OCI-LY3 (cell line): ENCODE data around the gene MIER1.
"Not testable (repeated sequence)": the region's sequence is repeated elsewhere in the genome, so short reads cannot be mapped to it uniquely, and the experiment has no call there.

Experiments used
- H2AFZ ChIP-seq: fragments of 200-600, 300-600 bp; shearing (Covaris generic); 2 replicates; pipeline ENCODE4 v1.6.0; 2014; ENCODE audit warnings: antibody characterized with exemption, low read depth, low read length
- H3K27ac ChIP-seq: fragments of 200-600, 300-600 bp; sonication (generic); 2 replicates; pipeline ENCODE4 v1.5.1; 2014; ENCODE audit warnings: mild to moderate bottlenecking, low read length, moderate library complexity, mixed read lengths
- H3K27me3 ChIP-seq: fragments of 200-600, 300-600 bp; sonication (generic); 2 replicates; pipeline ENCODE4 v1.6.1; 2014; ENCODE audit warnings: low read depth, low read length, mixed read lengths
- H3K36me3 ChIP-seq: fragments of 200-600, 300-600 bp; sonication (generic); replicated peaks from 2 replicates; pipeline ENCODE3; 2014; ENCODE audit warnings: low read depth, low read length, mixed read lengths
- H3K4me1 ChIP-seq: fragments of 300-600, 200-600 bp; sonication (generic); 2 replicates; pipeline ENCODE4 v1.6.1; 2014; ENCODE audit warnings: low read length, mixed read lengths
- H3K4me2 ChIP-seq: fragments of 200-600, 300-600 bp; sonication (generic); 2 replicates; pipeline ENCODE4 v1.6.1; 2014; ENCODE audit warnings: low read length, mixed read lengths
- H3K4me3 ChIP-seq: fragments of 300-600, 200-600 bp; sonication (generic); 2 replicates; pipeline ENCODE4 v1.5.1; 2014; ENCODE audit warnings: antibody characterized with exemption, mild to moderate bottlenecking, low read length, moderate library complexity
- H3K79me2 ChIP-seq: fragments of 300-600, 200-600 bp; shearing (Covaris generic); 2 replicates; pipeline ENCODE4 v1.6.1; 2014; ENCODE audit warnings: mild to moderate bottlenecking, low read length, mixed read lengths
- H3K9ac ChIP-seq: fragments of 300-600, 200-600 bp; shearing (Covaris generic); 2 replicates; pipeline ENCODE4 v1.6.0; 2014; ENCODE audit warnings: mild to moderate bottlenecking, low read length, moderate library complexity
- H3K9me3 ChIP-seq: fragments of 200-600, 300-600 bp; shearing (Covaris generic); 2 replicates; pipeline ENCODE4 v1.6.1; 2014; ENCODE audit warnings: low read length, mixed read lengths; ENCODE audit not compliant: insufficient read depth
- H4K20me1 ChIP-seq: fragments of 200-600, 300-600 bp; sonication (generic); 2 replicates; pipeline ENCODE4 v1.6.1; 2016; ENCODE audit warnings: low read length, mixed read lengths; ENCODE audit not compliant: insufficient read depth
- EZH2phosphoT487 ChIP-seq: fragments of 200-600 bp; shearing (Covaris generic); IDR thresholded peaks from 2 replicates; pipeline ENCODE4 v1.6.1; 2018; ENCODE audit warnings: antibody characterized with exemption, mixed run types, low read depth
- TF ChIP-seq, protein P1 (sequence below): fragments of 200-600, 300-600 bp; sonication (generic); IDR thresholded peaks from 2 replicates; pipeline ENCODE4 v1.5.1; 2014; ENCODE audit warnings: antibody characterized with exemption, low read length, low read depth

Gene MIER1

DNA sequence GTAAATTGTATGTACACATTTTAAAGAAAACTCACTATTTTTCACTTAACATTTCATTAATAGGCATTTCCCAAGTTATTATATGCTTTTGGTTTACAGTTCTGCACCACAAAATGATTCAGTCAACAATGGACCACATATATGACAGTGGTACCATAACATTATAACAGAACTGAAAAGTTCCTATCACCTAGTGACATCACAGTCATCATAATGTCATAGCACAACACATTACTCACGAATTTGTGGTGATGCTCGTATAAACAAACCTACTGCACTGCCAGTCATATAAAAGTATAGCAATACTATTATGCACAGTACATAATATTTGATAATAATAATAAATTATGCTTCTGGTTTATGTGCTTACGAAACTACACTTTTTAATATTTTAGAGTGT, 31.1 kb upstream of the MIER1 start:
- H3K4me1 ChIP-seq: no peaks in the 10 kb centered on the region
- no peaks in the 10 kb centered on the region for H3K9me3 ChIP-seq
- H2AFZ ChIP-seq: no peak overlapping the region
- no peaks in the 10 kb centered on the region for H3K79me2 ChIP-seq
- H3K9ac ChIP-seq: no peak overlapping the region
- H3K27ac ChIP-seq: no peak overlapping the region
- H3K4me2 ChIP-seq: no peak overlapping the region
- TF ChIP-seq EZH2phosphoT487: no peak
- TF ChIP-seq, protein P1, sequence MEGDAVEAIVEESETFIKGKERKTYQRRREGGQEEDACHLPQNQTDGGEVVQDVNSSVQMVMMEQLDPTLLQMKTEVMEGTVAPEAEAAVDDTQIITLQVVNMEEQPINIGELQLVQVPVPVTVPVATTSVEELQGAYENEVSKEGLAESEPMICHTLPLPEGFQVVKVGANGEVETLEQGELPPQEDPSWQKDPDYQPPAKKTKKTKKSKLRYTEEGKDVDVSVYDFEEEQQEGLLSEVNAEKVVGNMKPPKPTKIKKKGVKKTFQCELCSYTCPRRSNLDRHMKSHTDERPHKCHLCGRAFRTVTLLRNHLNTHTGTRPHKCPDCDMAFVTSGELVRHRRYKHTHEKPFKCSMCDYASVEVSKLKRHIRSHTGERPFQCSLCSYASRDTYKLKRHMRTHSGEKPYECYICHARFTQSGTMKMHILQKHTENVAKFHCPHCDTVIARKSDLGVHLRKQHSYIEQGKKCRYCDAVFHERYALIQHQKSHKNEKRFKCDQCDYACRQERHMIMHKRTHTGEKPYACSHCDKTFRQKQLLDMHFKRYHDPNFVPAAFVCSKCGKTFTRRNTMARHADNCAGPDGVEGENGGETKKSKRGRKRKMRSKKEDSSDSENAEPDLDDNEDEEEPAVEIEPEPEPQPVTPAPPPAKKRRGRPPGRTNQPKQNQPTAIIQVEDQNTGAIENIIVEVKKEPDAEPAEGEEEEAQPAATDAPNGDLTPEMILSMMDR: no peak
- no peaks in the 10 kb centered on the region for H4K20me1 ChIP-seq
- H3K27me3 ChIP-seq: no peaks in the 10 kb centered on the region
- no peak overlapping the region for H3K4me3 ChIP-seq
- H3K36me3 ChIP-seq: no peaks in the 10 kb centered on the region

- H2AFZ ChIP-seq: not testable (repeated sequence)
These were observed 9.6 kb upstream of the MIER1 start for GRCh38 chr1:66915203-66915602.

DNA sequence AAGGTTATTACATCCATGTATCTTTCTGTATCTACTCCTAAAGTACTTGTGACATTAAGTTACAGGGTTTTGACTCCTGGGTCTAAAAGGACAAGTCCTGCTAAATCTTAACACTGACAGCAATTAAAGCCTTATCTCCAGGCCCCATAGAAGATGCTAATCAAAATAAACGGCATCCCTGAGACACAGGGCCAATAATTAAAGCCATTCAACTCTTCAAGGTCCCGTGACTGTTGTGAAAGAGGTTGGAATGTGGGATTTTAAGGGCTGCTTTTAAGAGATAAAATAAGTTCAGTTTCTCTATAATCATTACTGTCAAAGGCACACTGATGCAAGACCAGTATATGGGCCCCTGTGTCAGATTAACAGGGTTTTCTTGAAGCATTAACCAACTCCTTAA, 8.5 kb upstream of the MIER1 start:
- Histone ChIP-seq H3K36me3 (peaks cover 3% of the 10 kb centered on the region), H3K9me3 (no peaks in the 10 kb centered on the region), H2AFZ (no peak overlapping the region), H3K79me2 (no peaks in the 10 kb centered on the region), H3K9ac (no peak overlapping the region), H3K4me2 (no peak overlapping the region), H4K20me1 (no peaks in the 10 kb centered on the region), H3K27ac (no peak overlapping the region), H3K4me1 (no peaks in the 10 kb centered on the region), H3K27me3 (no peaks in the 10 kb centered on the region), H3K4me3 (no peak overlapping the region)
- no peak for TF ChIP-seq EZH2phosphoT487
- TF ChIP-seq, protein P1: no peak

More at GRCh38 chr1:66915203-66915602, 9.6 kb upstream of the MIER1 start:
- H3K27me3 ChIP-seq, H4K20me1 ChIP-seq, H3K9ac ChIP-seq, H3K9me3 ChIP-seq, H3K4me3 ChIP-seq, H3K4me2 ChIP-seq, H3K27ac ChIP-seq, H3K79me2 ChIP-seq, H3K36me3 ChIP-seq, H3K4me1 ChIP-seq: not testable (repeated sequence)

GRCh38 chr1:66917476-66917875, 7.3 kb upstream of the MIER1 start:
- no peak overlapping the region for H3K4me3 ChIP-seq
- H4K20me1 ChIP-seq: no peaks in the 10 kb centered on the region
- no peak overlapping the region for H2AFZ ChIP-seq
- no peak overlapping the region for H3K4me2 ChIP-seq
- no peaks in the 10 kb centered on the region for H3K9me3 ChIP-seq
- H3K36me3 ChIP-seq: peaks cover 3% of the 10 kb centered on the region
- no peak overlapping the region for H3K9ac ChIP-seq
- no peak overlapping the region for H3K27ac ChIP-seq
- no peaks in the 10 kb centered on the region for H3K79me2 ChIP-seq
- TF ChIP-seq, protein P1: no peak
- H3K27me3 ChIP-seq: no peaks in the 10 kb centered on the region
- H3K4me1 ChIP-seq: no peaks in the 10 kb centered on the region

GRCh38 chr1:66919063-66919462, 5.7 kb upstream of the MIER1 start:
- H3K27me3 ChIP-seq: no peaks in the 10 kb centered on the region
- peaks cover 10% of the 10 kb centered on the region for H3K4me1 ChIP-seq
- H3K9ac ChIP-seq: no peak overlapping the region
- TF ChIP-seq, protein P1: no peak
- TF ChIP-seq EZH2phosphoT487: no peak
- H2AFZ ChIP-seq: no peak overlapping the region
- H3K4me2 ChIP-seq: no peak overlapping the region
- H3K79me2 ChIP-seq: peaks cover 13% of the 10 kb centered on the region
- H3K36me3 ChIP-seq: peaks cover 3% of the 10 kb centered on the region
- no peak overlapping the region for H3K27ac ChIP-seq
- H4K20me1 ChIP-seq: no peaks in the 10 kb centered on the region
- H3K4me3 ChIP-seq: no peak overlapping the region
- H3K9me3 ChIP-seq: no peaks in the 10 kb centered on the region
